Measurements from ENCODE around the gene ZNF446. TPM values are rescaled to one million over a fixed set of nuclear protein-coding genes. Genes with fewer than 3 reads are reported as not detected.

The ZNF446 gene
- total and polyA plus RNA-seq, 9 of the 15 experiments (the other 6 are each of a cell fraction or from before 2014, with no cell fraction given): 0.07 to 4.8 (median 1.2) TPM

GRCh38 chr19:58518256-58519086, 42.3 kb downstream of the ZNF446 start (continued):
- 0 out of 2 replicates have a peak, but pooled peaks have one; percentile 61 for TF ChIP-seq ELF4 (CRISPR knock-in tag; IDR thresholded peaks at IDR 0.05)
- TF ChIP-seq HDAC3 (IDR thresholded peaks at IDR 0.05; ENCODE audit: borderline replicate concordance, partially characterized antibody): no peak
- no peak for TF ChIP-seq ZFP36 (IDR thresholded peaks at IDR 0.05; ENCODE audit: low read depth, low read length, partially characterized antibody)
- TF ChIP-seq RBM34 (IDR thresholded peaks at IDR 0.05; ENCODE audit: borderline replicate concordance, insufficient read depth, low read length): no peak
- no peak for TF ChIP-seq TRIM24 (IDR thresholded peaks at IDR 0.05)
- no peak for TF ChIP-seq XRCC4 (IDR thresholded peaks at IDR 0.05; ENCODE audit: extremely low read depth, insufficient read depth, insufficient read length)
- TF ChIP-seq ETV5 (CRISPR knock-in tag; IDR thresholded peaks at IDR 0.05; ENCODE audit: low read depth): no peak

GRCh38 chr19:58519087-58519354, 42.9 kb downstream of the ZNF446 start:
- H3K9me3 ChIP-seq (replicated peaks; ENCODE audit: control insufficient read depth, insufficient read depth, low read depth, low read length): no peaks in the 10 kb centered on the region
- intact Hi-C loops (cut with micrococcal nuclease): loop anchor here (1.0 kb wide), 4 partner anchors 43 to 300 kb away; partner anchors contain the start of genes ZNF446 and ZSCAN22
- H3K4me3 ChIP-seq: peak overlapping the region; percentile 79
- H3K9me1 ChIP-seq (ENCODE audit: control insufficient read depth, insufficient read depth, low read length): peaks cover 5% of the 10 kb centered on the region
- peaks cover 55% of the 10 kb centered on the region for H3K79me2 ChIP-seq (ENCODE audit: control insufficient read depth, insufficient read depth, low read length)
- ATAC-seq (peak; percentile 77), FAIRE-seq (peak; percentile 37), DNase-seq (ENCODE audit: extremely low read depth in 1 of 4, low spot score in 3 of 4) (peak; percentile 64 to 82 (median 75))
- H3K9ac ChIP-seq (ENCODE audit: insufficient read depth in 1 of 2, low read depth in 2 of 2, low read length in 2 of 2): peak overlapping the region; percentile 95 to 97
- peaks cover 9 to 50% of the 10 kb centered on the region in 2 experiments for H3K4me1 ChIP-seq (replicated peaks in 1 of 2; ENCODE audit: control insufficient read depth in 2 of 2, insufficient read depth in 2 of 2, low read length in 2 of 2)
- H3K4me2 ChIP-seq (ENCODE audit: insufficient read depth, low read length): peak overlapping the region; percentile 98
- in situ Hi-C loops (cut with MboI): no loop called here
- H3K27me3 ChIP-seq (ENCODE audit: control insufficient read depth in 2 of 2, insufficient read depth in 2 of 2, low read length in 2 of 2): no peaks in the 10 kb centered on the region
- peak overlapping the region; percentile 92 for H3K27ac ChIP-seq (ENCODE audit: extremely low read depth, low read depth, low read length)
- WGBS (ENCODE audit: insufficient coverage, low coverage, missing lambda C conversion rate): 0% methylated on average over 12 of the region's 14 CpGs
- peaks cover 29% of the 10 kb centered on the region; the same call in 2 of the 3 replicates for H3K36me3 ChIP-seq (ENCODE audit: control insufficient read depth, insufficient read depth, low read length)
- no peaks in the 10 kb centered on the region for H4K20me1 ChIP-seq (replicated peaks; ENCODE audit: control insufficient read depth, insufficient read depth, low read length)
- POLR2A ChIA-PET: interaction anchor here (0.6 to 2.3 kb wide), 13 partner anchors 13 to 336 kb away, joined by 3 to 14 read pairs (median 6); partner anchors contain the start of genes CHMP2A, TRIM28, ZNF274 and ZNF837
- CTCF ChIA-PET (ENCODE audit: low intra/inter-chr PET ratio): interaction anchor here (0.6 to 2.7 kb wide), 5 partner anchors 25 to 337 kb away, joined by 3 to 23 read pairs (median 4); partner anchors contain the start of genes TRIM28 and ZNF274
- BruUV-seq (replicated peaks): no TSS peak
- peak overlapping the region; percentile 99 for H2AFZ ChIP-seq (ENCODE audit: low read depth, low read length)
- TF ChIP-seq ARID1B (IDR thresholded peaks at IDR 0.05) (no peak), TFAP4 (CRISPR knock-in tag; IDR thresholded peaks at IDR 0.05; ENCODE audit: borderline replicate concordance) (no peak), CHD2 (IDR thresholded peaks at IDR 0.05; ENCODE audit: low read depth, low read length) (0 out of 2 replicates have a peak, but pooled peaks have one; percentile 4), ZNF76 (CRISPR knock-in tag; IDR thresholded peaks at IDR 0.05; ENCODE audit: borderline replicate concordance) (no peak), ZBTB9 (CRISPR knock-in tag; IDR thresholded peaks at IDR 0.05) (no peak), ZNF197 (CRISPR knock-in tag; IDR thresholded peaks at IDR 0.05; ENCODE audit: low read depth) (0 out of 2 replicates have a peak, but pooled peaks have one; percentile 2), CBX5 (IDR thresholded peaks at IDR 0.05; ENCODE audit: borderline replicate concordance, low read depth) (no peak), MNT (conservative IDR thresholded peaks at IDR 0.05) (no peak), ZFPM2 (CRISPR knock-in tag; IDR thresholded peaks at IDR 0.05) (no peak), TSC22D4 (tag; IDR thresholded peaks at IDR 0.05) (no peak)
